ENCODE results near the gene COL25A1. TPM values are rescaled to one million over a fixed set of nuclear protein-coding genes. Genes with fewer than 3 reads are reported as not detected.

Gene COL25A1
- total RNA-seq, 1 donor: 0.27 TPM

- no peak for TF ChIP-seq CTCF (IDR thresholded peaks at IDR 0.05; ENCODE audit: insufficient read depth, low read length)
- no peak for DNase-seq (ENCODE audit: low read depth)
- no peak overlapping the region for H3K4me3 ChIP-seq (ENCODE audit: low read depth, low read length)
Measured at GRCh38 chr4:109160494-109160893, 142.0 kb downstream of the COL25A1 start.

- H3K4me3 ChIP-seq (ENCODE audit: low read depth, low read length): no peak overlapping the region
- TF ChIP-seq CTCF (IDR thresholded peaks at IDR 0.05; ENCODE audit: insufficient read depth, low read length): no peak
- no peak for DNase-seq (ENCODE audit: low read depth)
Measured at GRCh38 chr4:109157696-109158095, 144.8 kb downstream of the COL25A1 start.

GRCh38 chr4:109157205-109157604, 145.3 kb downstream of the COL25A1 start:
- H3K4me3 ChIP-seq (ENCODE audit: low read depth, low read length): no peak overlapping the region
- no peak for TF ChIP-seq CTCF (IDR thresholded peaks at IDR 0.05; ENCODE audit: insufficient read depth, low read length)
- no peak for DNase-seq (ENCODE audit: low read depth)

- H3K4me3 ChIP-seq (ENCODE audit: low read depth, low read length): no peak overlapping the region
- no peak for DNase-seq (ENCODE audit: low read depth)
- no peak for TF ChIP-seq CTCF (IDR thresholded peaks at IDR 0.05; ENCODE audit: insufficient read depth, low read length)
Measured at GRCh38 chr4:109156356-109156755, 146.1 kb downstream of the COL25A1 start.

- no peak for TF ChIP-seq CTCF (IDR thresholded peaks at IDR 0.05; ENCODE audit: insufficient read depth, low read length)
- no peak overlapping the region for H3K4me3 ChIP-seq (ENCODE audit: low read depth, low read length)
- DNase-seq (ENCODE audit: low read depth): no peak
Measured at GRCh38 chr4:109155682-109156283, 146.7 kb downstream of the COL25A1 start.

GRCh38 chr4:109155084-109155483, 147.4 kb downstream of the COL25A1 start:
- H3K4me3 ChIP-seq (ENCODE audit: low read depth, low read length): no peak overlapping the region
- no peak for TF ChIP-seq CTCF (IDR thresholded peaks at IDR 0.05; ENCODE audit: insufficient read depth, low read length)
- no peak for DNase-seq (ENCODE audit: low read depth)

GRCh38 chr4:109154424-109154823, 148.0 kb downstream of the COL25A1 start:
- H3K4me3 ChIP-seq (ENCODE audit: low read depth, low read length): no peak overlapping the region
- TF ChIP-seq CTCF (IDR thresholded peaks at IDR 0.05; ENCODE audit: insufficient read depth, low read length): no peak
- no peak for DNase-seq (ENCODE audit: low read depth)
